Neural cell (in vitro differentiated cells): ENCODE results near the gene TMEM127.

ENCODE experiments used
- EP300 ChIP-seq: fragments of 450-650 bp; conservative IDR thresholded peaks from 2 replicates; pipeline ENCODE4 v1.6.1; 2014; ENCODE audit warnings: antibody characterized with exemption, mild to moderate bottlenecking, moderate library complexity; ENCODE audit not compliant: poor library complexity, severe bottlenecking
- TAF1 ChIP-seq: IDR thresholded peaks from 2 replicates; pipeline ENCODE4 v1.6.1; 2012; ENCODE audit warnings: low read depth
- TF ChIP-seq, protein P1 (sequence below): fragments of 450-650 bp; IDR thresholded peaks from 2 replicates; pipeline ENCODE4 v1.5.1; 2014; ENCODE audit warnings: antibody characterized with exemption, mild to moderate bottlenecking, moderate library complexity; ENCODE audit not compliant: poor library complexity, severe bottlenecking

- TF ChIP-seq TAF1 (no peak), EP300 (peak; percentile 82)
- TF ChIP-seq, protein P1, sequence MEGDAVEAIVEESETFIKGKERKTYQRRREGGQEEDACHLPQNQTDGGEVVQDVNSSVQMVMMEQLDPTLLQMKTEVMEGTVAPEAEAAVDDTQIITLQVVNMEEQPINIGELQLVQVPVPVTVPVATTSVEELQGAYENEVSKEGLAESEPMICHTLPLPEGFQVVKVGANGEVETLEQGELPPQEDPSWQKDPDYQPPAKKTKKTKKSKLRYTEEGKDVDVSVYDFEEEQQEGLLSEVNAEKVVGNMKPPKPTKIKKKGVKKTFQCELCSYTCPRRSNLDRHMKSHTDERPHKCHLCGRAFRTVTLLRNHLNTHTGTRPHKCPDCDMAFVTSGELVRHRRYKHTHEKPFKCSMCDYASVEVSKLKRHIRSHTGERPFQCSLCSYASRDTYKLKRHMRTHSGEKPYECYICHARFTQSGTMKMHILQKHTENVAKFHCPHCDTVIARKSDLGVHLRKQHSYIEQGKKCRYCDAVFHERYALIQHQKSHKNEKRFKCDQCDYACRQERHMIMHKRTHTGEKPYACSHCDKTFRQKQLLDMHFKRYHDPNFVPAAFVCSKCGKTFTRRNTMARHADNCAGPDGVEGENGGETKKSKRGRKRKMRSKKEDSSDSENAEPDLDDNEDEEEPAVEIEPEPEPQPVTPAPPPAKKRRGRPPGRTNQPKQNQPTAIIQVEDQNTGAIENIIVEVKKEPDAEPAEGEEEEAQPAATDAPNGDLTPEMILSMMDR, result no peak
These were observed 39.5 kb upstream of the TMEM127 start, which contains the start of gene SNRNP200 for GRCh38 chr2:96305091-96305978.
